K562 (cell line): ENCODE measurements around the gene KATNB1. TPM values are rescaled to one million over a fixed set of nuclear protein-coding genes. Genes with fewer than 3 reads are reported as not detected.

Experiments used
- CBX8 ChIP-seq: fragments of 200-600 bp; sonication (generic); IDR thresholded peaks from 2 replicates; pipeline ENCODE4 v1.6.1; 2012; ENCODE audit warnings: borderline replicate concordance, mixed run types, low read depth, mild to moderate bottlenecking, moderate library complexity, mixed read lengths, low read length, control low read depth, inconsistent platforms; ENCODE audit not compliant: poor library complexity, severe bottlenecking; ENCODE audit errors: extremely low read depth
- CGGBP1 ChIP-seq: fragments of 250-450 bp; sonication (Bioruptor Pico); IDR thresholded peaks from 2 replicates; pipeline ENCODE4 v1.9.0; 2021; ENCODE audit warnings: mild to moderate bottlenecking
- CTCF ChIP-seq, 3 experiments: IDR thresholded peaks in 2 of 3; conservative IDR thresholded peaks in 1 of 3; 2 replicates each; pipeline ENCODE4 v1.5.1; 2011 to 2012; ENCODE audit warnings: low read length in 3 of 3, mild to moderate bottlenecking in 3 of 3, control low read depth in 2 of 3, improper control_type of control experiment in 1 of 3, inconsistent platforms in 1 of 3, low read depth in 1 of 3, mixed read lengths in 1 of 3, moderate library complexity in 1 of 3; ENCODE audit not compliant: insufficient read depth in 2 of 3
- ELF1 ChIP-seq: fragments of 200-800 bp; sonication (Bioruptor generic); IDR thresholded peaks from 2 replicates; pipeline ENCODE4 v1.6.1; 2016; ENCODE audit warnings: missing genetic modification characterization, missing compliant biosample characterization
- KDM4B ChIP-seq, 2 experiments: fragments of 450-650 bp in 1 of 2; sonication (generic) in 1 of 2; IDR thresholded peaks; 2 replicates each; pipeline ENCODE4 v1.6.1; 2016 to 2017; ENCODE audit warnings: borderline replicate concordance in 2 of 2, antibody characterized with exemption in 1 of 2, low read depth in 1 of 2, mild to moderate bottlenecking in 1 of 2
- MTF1 ChIP-seq: fragments of 250-450 bp; sonication (Bioruptor Pico); IDR thresholded peaks from 2 replicates; pipeline ENCODE4 v1.9.0; 2021; ENCODE audit warnings: moderate library complexity, mild to moderate bottlenecking, inconsistent platforms, borderline replicate concordance
- NFRKB ChIP-seq: fragments of 450-650 bp; IDR thresholded peaks from 2 replicates; pipeline ENCODE4 v1.6.1; 2016; ENCODE audit warnings: low read depth
- PBX2 ChIP-seq, 2 experiments: IDR thresholded peaks in 1 of 2; conservative IDR thresholded peaks in 1 of 2; 2 replicates each; pipeline ENCODE4 v1.6.1; 2016; ENCODE audit warnings: low read depth in 2 of 2, mild to moderate bottlenecking in 1 of 2, missing compliant biosample characterization in 1 of 2, missing genetic modification characterization in 1 of 2, moderate library complexity in 1 of 2
- ZBED1 ChIP-seq: IDR thresholded peaks from 2 replicates; pipeline ENCODE4 v1.6.1; 2014
- ZBTB43 ChIP-seq: sonication (generic); formaldehyde crosslinking; IDR thresholded peaks from 2 replicates; pipeline ENCODE4 v1.8.0; 2023; ENCODE audit warnings: mild to moderate bottlenecking, missing genetic modification reagents
- ZNF124 ChIP-seq: sonication (generic); formaldehyde crosslinking; IDR thresholded peaks from 2 replicates; pipeline ENCODE4 v1.8.1; 2022; ENCODE audit warnings: missing genetic modification reagents
- ZNF282 ChIP-seq: sonication (generic); formaldehyde crosslinking; IDR thresholded peaks from 2 replicates; pipeline ENCODE4 v1.8.1; 2023; ENCODE audit warnings: missing genetic modification reagents
- ZNF717 ChIP-seq: fragments of 250-450 bp; sonication (Bioruptor Pico); IDR thresholded peaks from 2 replicates; pipeline ENCODE4 v1.5.0; 2021
- polyA plus RNA-seq, 8 experiments: library from polyadenylated mRNA; depleted of rRNA in 4 of 8; stranded (reverse) in 5 of 8; unstranded in 3 of 8; fragments of >200 nt; fragmentation: Nextera tagmentation in 2 of 8; fragmentation: Illumina TruSeq in 1 of 8; extraction: Ambion mirVana in 2 of 8; extraction: Trizol in 1 of 8; gene quantifications; 2 replicates each; pipeline versions ENCODE4 v1.2.1 to v1.2.3, GENCODE V29; 2011 to 2014; ENCODE audit warnings: inconsistent platforms in 1 of 8, missing spikeins in 1 of 8
- total RNA-seq, 7 experiments: library from RNA; depleted of rRNA in 6 of 7; stranded (reverse); fragments of >200 nt in 6 of 7; fragmentation: Illumina TruSeq in 2 of 7; extraction: Trizol in 2 of 7; gene quantifications; 2 replicates each; pipeline versions ENCODE4 v1.2.1 to v1.2.3, GENCODE V29; 2011 to 2021; ENCODE audit warnings: low replicate concordance in 1 of 7
- TF ChIP-seq, protein P1 (sequence below): fragments of 200-800 bp; sonication (Bioruptor generic); IDR thresholded peaks from 2 replicates; pipeline ENCODE4 v1.6.1; 2017; ENCODE audit warnings: missing genetic modification characterization, missing compliant biosample characterization

The KATNB1 gene
- total and polyA plus RNA-seq, 9 of the 15 experiments (the other 6 are each of a cell fraction or from before 2014, with no cell fraction given), result 1.2 to 52.6 (median 21.9) TPM

GRCh38 chr16:57736419-57737351 is 1.1 kb downstream of the KATNB1 start (continued):
- TF ChIP-seq PBX2 (CRISPR knock-in tag; IDR thresholded peaks at IDR 0.05; ENCODE audit: low read depth), result no peak
- no peak for TF ChIP-seq PBX2 (tag; conservative IDR thresholded peaks at IDR 0.05; ENCODE audit: low read depth)
- no peak for TF ChIP-seq KDM4B (IDR thresholded peaks at IDR 0.05; ENCODE audit: borderline replicate concordance in 2 of 2, low read depth in 1 of 2)
- no peak for TF ChIP-seq ZNF124 (CRISPR knock-in tag)
- peak; percentile 40 to 60 (median 49); a peak in 4 of 6 replicates for TF ChIP-seq CTCF (IDR thresholded peaks at IDR 0.05 in 2 of 3, conservative IDR thresholded peaks at IDR 0.05 in 1 of 3; ENCODE audit: insufficient read depth in 2 of 3, low read depth in 1 of 3, low read length in 3 of 3)
- no peak for TF ChIP-seq NFRKB
- TF ChIP-seq ZBED1, result no peak
- TF ChIP-seq ZNF282 (CRISPR knock-in tag), result no peak
- no peak for TF ChIP-seq ZBTB43
- no peak for TF ChIP-seq ZNF717 (CRISPR knock-in tag)
- TF ChIP-seq CBX8, result no peak
- no peak for TF ChIP-seq CGGBP1
- no peak for TF ChIP-seq MTF1 (CRISPR knock-in tag)
- TF ChIP-seq, protein P1, sequence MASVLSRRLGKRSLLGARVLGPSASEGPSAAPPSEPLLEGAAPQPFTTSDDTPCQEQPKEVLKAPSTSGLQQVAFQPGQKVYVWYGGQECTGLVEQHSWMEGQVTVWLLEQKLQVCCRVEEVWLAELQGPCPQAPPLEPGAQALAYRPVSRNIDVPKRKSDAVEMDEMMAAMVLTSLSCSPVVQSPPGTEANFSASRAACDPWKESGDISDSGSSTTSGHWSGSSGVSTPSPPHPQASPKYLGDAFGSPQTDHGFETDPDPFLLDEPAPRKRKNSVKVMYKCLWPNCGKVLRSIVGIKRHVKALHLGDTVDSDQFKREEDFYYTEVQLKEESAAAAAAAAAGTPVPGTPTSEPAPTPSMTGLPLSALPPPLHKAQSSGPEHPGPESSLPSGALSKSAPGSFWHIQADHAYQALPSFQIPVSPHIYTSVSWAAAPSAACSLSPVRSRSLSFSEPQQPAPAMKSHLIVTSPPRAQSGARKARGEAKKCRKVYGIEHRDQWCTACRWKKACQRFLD (CRISPR knock-in tag), result no peak
- TF ChIP-seq ELF1, result no peak
